ENCODE results near the gene BDH1.

The BDH1 gene

GRCh38 chr3:197465197-197465995, 90.4 kb downstream of the BDH1 start:
- DNase-seq (ENCODE audit: extremely low read depth, insufficient read length): no peak
- Histone ChIP-seq H3K27me3 (replicated peaks; ENCODE audit: control insufficient read depth, insufficient read depth, low read length) (no peaks in the 10 kb centered on the region; the same call in none of the 2 replicates), H3K4me3 (replicated peaks; ENCODE audit: low read depth, low read length) (no peak overlapping the region), H3K36me3 (ENCODE audit: control insufficient read depth, insufficient read depth, low read length) (no peaks in the 10 kb centered on the region)
- TF ChIP-seq, protein P1, sequence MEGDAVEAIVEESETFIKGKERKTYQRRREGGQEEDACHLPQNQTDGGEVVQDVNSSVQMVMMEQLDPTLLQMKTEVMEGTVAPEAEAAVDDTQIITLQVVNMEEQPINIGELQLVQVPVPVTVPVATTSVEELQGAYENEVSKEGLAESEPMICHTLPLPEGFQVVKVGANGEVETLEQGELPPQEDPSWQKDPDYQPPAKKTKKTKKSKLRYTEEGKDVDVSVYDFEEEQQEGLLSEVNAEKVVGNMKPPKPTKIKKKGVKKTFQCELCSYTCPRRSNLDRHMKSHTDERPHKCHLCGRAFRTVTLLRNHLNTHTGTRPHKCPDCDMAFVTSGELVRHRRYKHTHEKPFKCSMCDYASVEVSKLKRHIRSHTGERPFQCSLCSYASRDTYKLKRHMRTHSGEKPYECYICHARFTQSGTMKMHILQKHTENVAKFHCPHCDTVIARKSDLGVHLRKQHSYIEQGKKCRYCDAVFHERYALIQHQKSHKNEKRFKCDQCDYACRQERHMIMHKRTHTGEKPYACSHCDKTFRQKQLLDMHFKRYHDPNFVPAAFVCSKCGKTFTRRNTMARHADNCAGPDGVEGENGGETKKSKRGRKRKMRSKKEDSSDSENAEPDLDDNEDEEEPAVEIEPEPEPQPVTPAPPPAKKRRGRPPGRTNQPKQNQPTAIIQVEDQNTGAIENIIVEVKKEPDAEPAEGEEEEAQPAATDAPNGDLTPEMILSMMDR (IDR thresholded peaks at IDR 0.05; ENCODE audit: insufficient read depth, low read length, poor library complexity, severe bottlenecking): no peak

GRCh38 chr3:197464794-197465193, 91.0 kb downstream of the BDH1 start:
- DNase-seq (ENCODE audit: extremely low read depth, insufficient read length): no peak
- Histone ChIP-seq H3K36me3 (ENCODE audit: control insufficient read depth, insufficient read depth, low read length) (no peaks in the 10 kb centered on the region), H3K4me3 (replicated peaks; ENCODE audit: low read depth, low read length) (no peak overlapping the region), H3K27me3 (replicated peaks; ENCODE audit: control insufficient read depth, insufficient read depth, low read length) (no peaks in the 10 kb centered on the region; the same call in none of the 2 replicates)
- TF ChIP-seq, protein P1 (IDR thresholded peaks at IDR 0.05; ENCODE audit: insufficient read depth, low read length, poor library complexity, severe bottlenecking): no peak

- Histone ChIP-seq H3K27me3 (replicated peaks; ENCODE audit: control insufficient read depth, insufficient read depth, low read length) (no peaks in the 10 kb centered on the region; the same call in none of the 2 replicates), H3K36me3 (ENCODE audit: control insufficient read depth, insufficient read depth, low read length) (no peaks in the 10 kb centered on the region), H3K4me3 (replicated peaks; ENCODE audit: low read depth, low read length) (no peak overlapping the region)
- no peak for DNase-seq (ENCODE audit: extremely low read depth, insufficient read length)
- TF ChIP-seq, protein P1 (IDR thresholded peaks at IDR 0.05; ENCODE audit: insufficient read depth, low read length, poor library complexity, severe bottlenecking): no peak
These were observed 92.5 kb downstream of the BDH1 start for GRCh38 chr3:197463279-197463678.

GRCh38 chr3:197462808-197463207, 93.0 kb downstream of the BDH1 start:
- Histone ChIP-seq H3K4me3 (replicated peaks; ENCODE audit: low read depth, low read length) (no peak overlapping the region), H3K27me3 (replicated peaks; ENCODE audit: control insufficient read depth, insufficient read depth, low read length) (no peaks in the 10 kb centered on the region; the same call in none of the 2 replicates), H3K36me3 (ENCODE audit: control insufficient read depth, insufficient read depth, low read length) (no peaks in the 10 kb centered on the region)
- TF ChIP-seq, protein P1 (IDR thresholded peaks at IDR 0.05; ENCODE audit: insufficient read depth, low read length, poor library complexity, severe bottlenecking): no peak
- DNase-seq (ENCODE audit: extremely low read depth, insufficient read length): no peak

DNA sequence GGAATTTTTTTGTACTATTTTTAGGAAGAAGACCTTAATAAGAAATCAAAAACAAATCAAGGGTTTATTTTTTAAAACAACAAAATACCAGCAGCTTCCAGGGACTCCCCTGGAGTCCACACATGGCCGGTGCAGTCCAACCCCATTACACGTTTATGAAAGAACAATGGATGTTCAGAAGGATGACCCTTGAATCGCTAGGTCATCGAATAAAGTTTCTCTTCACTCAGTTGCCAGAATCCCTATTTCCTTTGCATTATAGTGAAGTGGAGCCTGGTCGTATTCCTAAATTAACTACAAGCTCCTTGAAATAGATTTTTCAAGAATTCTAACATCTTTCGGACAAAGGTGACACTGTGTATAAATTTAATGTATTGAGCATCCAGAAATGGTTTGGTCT, 95.1 kb downstream of the BDH1 start:
- no peak for DNase-seq (ENCODE audit: extremely low read depth, insufficient read length)

More for the DNA sequence above, 95.1 kb downstream of the BDH1 start:
- H3K36me3 ChIP-seq (ENCODE audit: control insufficient read depth, insufficient read depth, low read length): no peaks in the 10 kb centered on the region
- TF ChIP-seq, protein P1 (IDR thresholded peaks at IDR 0.05; ENCODE audit: insufficient read depth, low read length, poor library complexity, severe bottlenecking): no peak
- H3K4me3 ChIP-seq (replicated peaks; ENCODE audit: low read depth, low read length): no peak overlapping the region
- no peaks in the 10 kb centered on the region for H3K27me3 ChIP-seq (replicated peaks; ENCODE audit: control insufficient read depth, insufficient read depth, low read length)

Measured in GM06990 (cell line).